Prostate gland (tissue), 2 donors: ENCODE measurements around the gene ERBB2. TPM values are rescaled to one million over a fixed set of nuclear protein-coding genes. Genes with fewer than 3 reads are reported as not detected.
"Not testable (repeated sequence)": the region's sequence is repeated elsewhere in the genome, so short reads cannot be mapped to it uniquely, and the experiment has no call there.

Experiments
- DNase-seq: peaks from one replicate; pipeline ENCODE4 v3.0.0-alpha.2; 2019; ENCODE audit warnings: low spot score
- H3K27ac ChIP-seq, 2 donors: fragments of 200-600 bp; sonication (generic); 2 replicates each; pipeline ENCODE4 v1.5.1; 2017 to 2019
- H3K27me3 ChIP-seq: fragments of 200-600 bp; sonication (generic); replicated peaks from 2 replicates; pipeline ENCODE4 v1.5.1; 2019; ENCODE audit not compliant: insufficient read depth
- H3K36me3 ChIP-seq, 2 donors: fragments of 200-600 bp; sonication (generic); 1 replicate in 1 of 2; 2 replicates in 1 of 2; pipeline versions ENCODE4 v1.5.1 to v1.8.1; 2017 to 2019
- H3K4me1 ChIP-seq: fragments of 200-600 bp; sonication (generic); replicated peaks from 2 replicates; pipeline ENCODE4 v1.5.1; 2019
- H3K4me3 ChIP-seq, 2 donors: fragments of 200-600 bp; sonication (generic); 2 replicates each; pipeline ENCODE4 v1.5.1; 2017 to 2019
- H3K9me3 ChIP-seq: fragments of 200-600 bp; sonication (generic); 2 replicates; pipeline ENCODE4 v1.5.1; 2017
- POLR2A ChIP-seq: fragments of 450-650 bp; IDR thresholded peaks from one replicate; pipeline ENCODE4 v1.6.1; 2016; ENCODE audit warnings: antibody characterized with exemption, mild to moderate bottlenecking
- POLR2AphosphoS5 ChIP-seq: sonication (generic); formaldehyde crosslinking; IDR thresholded peaks from one replicate; pipeline ENCODE4 v1.6.1; 2017; ENCODE audit warnings: antibody characterized with exemption
- WGBS: methylation state at CpG from one replicate; pipeline ENCODE4 v1.1.5; 2018; 5-methylcytosine and 5-hydroxymethylcytosine counted together
- intact Hi-C: fragments of 100-400 bp; cut with DNase I; formaldehyde crosslinking; loops from one replicate; pipeline ENCODE4 v1.14.2; 2022
- total RNA-seq, 2 donors: library from RNA; depleted of rRNA; stranded (reverse); fragments of >200 nt; gene quantifications; one replicate each; pipeline ENCODE4 v1.1.0, GENCODE V29; 2016
- TF ChIP-seq, protein P1 (sequence below), 4 experiments: fragments of 200-600 bp in 2 of 4; fragments of 450-650 bp in 2 of 4; sonication (generic) in 2 of 4; IDR thresholded peaks; 1 replicate in 3 of 4; 2 replicates in 1 of 4; pipeline ENCODE4 v1.5.1; 2016 to 2019; ENCODE audit warnings: antibody characterized with exemption in 4 of 4, mild to moderate bottlenecking in 2 of 4, moderate library complexity in 2 of 4

Gene ERBB2
- total RNA-seq, 2 donors from 2014 or later, result 112 to 172 TPM

- DNase-seq, result no peak
- Histone ChIP-seq H3K4me1 (peaks cover 26% of the 10 kb centered on the region), H3K27me3 (no peaks in the 10 kb centered on the region), H3K27ac (peak overlapping the region in 1 of 2 donors; percentile 98), H3K9me3 (no peaks in the 10 kb centered on the region), H3K4me3 (no peak overlapping the region), H3K36me3 (peaks cover 7 to 28% of the 10 kb centered on the region in 2 donors)
- TF ChIP-seq POLR2A (no peak), POLR2AphosphoS5 (no peak)
- TF ChIP-seq, protein P1, sequence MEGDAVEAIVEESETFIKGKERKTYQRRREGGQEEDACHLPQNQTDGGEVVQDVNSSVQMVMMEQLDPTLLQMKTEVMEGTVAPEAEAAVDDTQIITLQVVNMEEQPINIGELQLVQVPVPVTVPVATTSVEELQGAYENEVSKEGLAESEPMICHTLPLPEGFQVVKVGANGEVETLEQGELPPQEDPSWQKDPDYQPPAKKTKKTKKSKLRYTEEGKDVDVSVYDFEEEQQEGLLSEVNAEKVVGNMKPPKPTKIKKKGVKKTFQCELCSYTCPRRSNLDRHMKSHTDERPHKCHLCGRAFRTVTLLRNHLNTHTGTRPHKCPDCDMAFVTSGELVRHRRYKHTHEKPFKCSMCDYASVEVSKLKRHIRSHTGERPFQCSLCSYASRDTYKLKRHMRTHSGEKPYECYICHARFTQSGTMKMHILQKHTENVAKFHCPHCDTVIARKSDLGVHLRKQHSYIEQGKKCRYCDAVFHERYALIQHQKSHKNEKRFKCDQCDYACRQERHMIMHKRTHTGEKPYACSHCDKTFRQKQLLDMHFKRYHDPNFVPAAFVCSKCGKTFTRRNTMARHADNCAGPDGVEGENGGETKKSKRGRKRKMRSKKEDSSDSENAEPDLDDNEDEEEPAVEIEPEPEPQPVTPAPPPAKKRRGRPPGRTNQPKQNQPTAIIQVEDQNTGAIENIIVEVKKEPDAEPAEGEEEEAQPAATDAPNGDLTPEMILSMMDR (IDR thresholded peaks at IDR 0.05), result no peak
- intact Hi-C loops, result no loop called here
- WGBS, result 88% methylated on average over 14 of the region's 14 CpGs
Measured at GRCh38 chr17:39709319-39709997, 9.6 kb downstream of the ERBB2 start.

- H3K27me3 ChIP-seq, result no peaks in the 10 kb centered on the region
- peaks cover 7 to 28% of the 10 kb centered on the region in 2 donors for H3K36me3 ChIP-seq
- WGBS, result 89% methylated on average over 20 of the region's 20 CpGs
- H3K4me1 ChIP-seq, result peaks cover 21% of the 10 kb centered on the region
- DNase-seq, result no peak
- no peak overlapping the region for H3K27ac ChIP-seq
- intact Hi-C loops, result no loop called here
- no peaks in the 10 kb centered on the region for H3K9me3 ChIP-seq
- H3K4me3 ChIP-seq, result no peak overlapping the region
- TF ChIP-seq POLR2A (no peak), POLR2AphosphoS5 (no peak)
- TF ChIP-seq, protein P1 (IDR thresholded peaks at IDR 0.05), result no peak
Measured at GRCh38 chr17:39709998-39710964, 10.4 kb downstream of the ERBB2 start.

DNA sequence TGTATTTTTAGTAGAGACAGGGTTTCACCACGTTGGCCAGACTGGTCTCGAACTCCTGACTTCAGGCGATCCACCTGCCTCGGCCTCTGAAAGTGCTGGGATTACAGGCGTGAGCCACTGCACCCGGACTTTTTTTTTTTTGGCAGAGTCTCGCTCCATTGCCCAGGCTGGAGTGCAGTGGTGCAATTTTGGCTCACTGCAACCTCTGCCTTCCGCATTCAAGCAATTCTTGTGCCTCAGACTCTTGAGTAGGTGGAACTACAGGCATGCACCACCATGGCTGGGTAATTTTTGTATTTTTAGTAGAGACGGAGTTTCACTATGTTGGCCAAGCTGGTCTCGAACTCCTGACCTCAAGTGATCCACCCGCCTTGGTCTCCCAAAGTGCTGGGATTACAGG lies 11.2 kb downstream of the ERBB2 start:
- H3K27ac ChIP-seq, H3K4me3 ChIP-seq, DNase-seq, intact Hi-C loops, H3K27me3 ChIP-seq, H3K9me3 ChIP-seq: not testable (repeated sequence)
- 94% methylated on average over 11 of the region's 11 CpGs for WGBS
- H3K36me3 ChIP-seq, result peaks cover 7 to 28% of the 10 kb centered on the region in 2 donors
- H3K4me1 ChIP-seq, result peaks cover 24% of the 10 kb centered on the region

DNA sequence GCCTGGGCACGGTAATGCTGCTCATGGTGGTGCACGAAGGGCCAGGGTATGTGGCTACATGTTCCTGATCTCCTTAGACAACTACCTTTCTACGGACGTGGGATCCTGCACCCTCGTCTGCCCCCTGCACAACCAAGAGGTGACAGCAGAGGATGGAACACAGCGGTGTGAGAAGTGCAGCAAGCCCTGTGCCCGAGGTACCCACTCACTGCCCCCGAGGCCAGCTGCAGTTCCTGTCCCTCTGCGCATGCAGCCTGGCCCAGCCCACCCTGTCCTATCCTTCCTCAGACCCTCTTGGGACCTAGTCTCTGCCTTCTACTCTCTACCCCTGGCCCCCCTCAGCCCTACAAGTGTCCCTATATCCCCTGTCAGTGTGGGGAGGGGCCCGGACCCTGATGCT lies 12.0 kb downstream of the ERBB2 start:
- peaks cover 7 to 28% of the 10 kb centered on the region in 2 donors for H3K36me3 ChIP-seq
- no peak for TF ChIP-seq POLR2AphosphoS5
- WGBS, result 87% methylated on average over 10 of the region's 10 CpGs
- no peak for DNase-seq
- intact Hi-C loops, result no loop called here
- no peak overlapping the region for H3K4me3 ChIP-seq
- H3K4me1 ChIP-seq, result peaks cover 24% of the 10 kb centered on the region
- no peaks in the 10 kb centered on the region for H3K9me3 ChIP-seq
- H3K27ac ChIP-seq, result no peak overlapping the region
- no peaks in the 10 kb centered on the region for H3K27me3 ChIP-seq

GRCh38 chr17:39714234-39714633 lies 14.4 kb downstream of the ERBB2 start:
- intact Hi-C loops, result no loop called here
- H3K36me3 ChIP-seq, result peaks cover 7 to 20% of the 10 kb centered on the region in 2 donors
- no peak for DNase-seq
- H3K27ac ChIP-seq, result no peak overlapping the region
- no peaks in the 10 kb centered on the region for H3K27me3 ChIP-seq
- 86% methylated on average over 4 of the region's 4 CpGs for WGBS
- H3K9me3 ChIP-seq, result no peaks in the 10 kb centered on the region
- H3K4me3 ChIP-seq, result no peak overlapping the region
- TF ChIP-seq, protein P1 (IDR thresholded peaks at IDR 0.05), result no peak
- TF ChIP-seq POLR2AphosphoS5 (no peak), POLR2A (no peak)
- H3K4me1 ChIP-seq, result peaks cover 15% of the 10 kb centered on the region
